Spinal cord (tissue), 10 donors: ENCODE measurements around the gene SLC7A5. TPM values are rescaled to one million over a fixed set of nuclear protein-coding genes. Genes with fewer than 3 reads are reported as not detected.
"Not testable (repeated sequence)": the region's sequence is repeated elsewhere in the genome, so short reads cannot be mapped to it uniquely, and the experiment has no call there.

Source experiments
- DNase-seq, 6 donors: peaks; one replicate each; pipeline versions ENCODE4 v3.0.0 to v3.0.0-alpha.2; 2013 to 2015; ENCODE audit warnings: low spot score in 6 of 6, low read depth in 4 of 6
- H3K27ac ChIP-seq: one replicate; pipeline ENCODE4 v1.5.1; 2013; ENCODE audit warnings: low read depth, low read length, control low read depth
- H3K27me3 ChIP-seq: one replicate; pipeline ENCODE4 v1.6.1; 2013; ENCODE audit warnings: low read length; ENCODE audit not compliant: control insufficient read depth, insufficient read depth
- H3K36me3 ChIP-seq: one replicate; pipeline ENCODE4 v1.6.1; 2013; ENCODE audit warnings: low read length; ENCODE audit not compliant: control insufficient read depth, insufficient read depth
- H3K4me1 ChIP-seq: one replicate; pipeline ENCODE4 v1.6.1; 2013; ENCODE audit warnings: low read length; ENCODE audit not compliant: control insufficient read depth, insufficient read depth
- H3K4me3 ChIP-seq: one replicate; pipeline ENCODE4 v1.5.1; 2013; ENCODE audit warnings: low read depth, low read length, control low read depth
- H3K9me3 ChIP-seq: one replicate; pipeline ENCODE4 v1.6.1; 2013; ENCODE audit warnings: low read length; ENCODE audit not compliant: control insufficient read depth, insufficient read depth
- WGBS: methylation state at CpG from one replicate; pipeline ENCODE4 v1.1.5; 2013; ENCODE audit warnings: missing lambda C conversion rate; ENCODE audit not compliant: insufficient coverage; 5-methylcytosine and 5-hydroxymethylcytosine counted together
- polyA plus RNA-seq, 2 donors: library from polyadenylated mRNA; unstranded; fragments of 120-200 nt; gene quantifications; one replicate each; pipeline ENCODE4 v1.2.1, GENCODE V29; 2013; ENCODE audit not compliant: insufficient read length in 2 of 2
- total RNA-seq, 2 donors: library from RNA; depleted of rRNA in 1 of 2; stranded (reverse); fragments of 120-200 nt in 1 of 2; fragments of >200 nt in 1 of 2; gene quantifications; one replicate each; pipeline versions ENCODE4 v1.2.3 to v1.2.4, GENCODE V29; 2013 to 2014
- donor health status: healthy.

Gene SLC7A5
- total and polyA plus RNA-seq, 4 donors, result 16.6 to 112 (median 65.4) TPM

DNA sequence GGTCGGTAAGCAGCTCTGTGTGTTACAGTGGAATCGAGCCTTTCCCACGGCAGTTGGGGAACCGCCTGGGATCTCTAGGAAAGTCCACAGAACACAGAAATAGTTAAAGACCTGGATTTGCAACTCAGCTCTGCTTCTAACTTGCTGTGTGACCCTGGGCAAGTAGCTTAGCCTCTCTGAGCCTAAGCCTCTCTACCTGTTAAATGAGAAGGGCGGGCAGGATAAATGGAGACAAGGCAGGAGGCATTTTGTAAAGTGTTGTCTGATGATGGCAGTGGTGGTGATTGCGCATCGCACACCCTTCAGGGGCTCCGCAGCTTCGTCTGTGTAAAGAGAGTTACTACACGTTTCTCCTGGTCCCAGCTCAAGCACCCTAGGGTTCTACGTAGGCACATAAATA is 38.8 kb upstream of the SLC7A5 start:
- WGBS, result 93% methylated on average over 10 of the region's 11 CpGs
- not testable (repeated sequence) for H3K4me1 ChIP-seq, DNase-seq, H3K9me3 ChIP-seq, H3K27me3 ChIP-seq, H3K36me3 ChIP-seq, H3K4me3 ChIP-seq, H3K27ac ChIP-seq

DNA sequence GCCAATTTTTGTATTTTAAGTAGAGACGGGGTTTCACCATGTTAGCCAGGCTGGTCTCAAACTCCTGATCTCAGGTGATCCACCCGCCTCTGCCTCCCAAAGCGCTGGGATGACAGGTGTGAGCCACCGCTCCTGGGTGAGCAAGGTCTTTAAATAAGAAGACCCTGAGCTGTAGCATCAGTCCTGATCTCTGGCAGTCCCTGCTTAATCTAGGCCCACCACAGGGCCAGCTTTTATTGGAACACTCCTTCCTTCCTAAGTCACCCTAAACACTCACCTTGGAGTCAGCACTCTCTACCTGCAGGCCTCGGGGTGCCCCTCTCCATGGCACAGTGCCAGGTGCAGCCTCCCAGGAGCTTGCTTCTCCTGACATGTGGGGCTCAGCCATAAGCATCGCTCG is 36.2 kb upstream of the SLC7A5 start:
- DNase-seq, H3K9me3 ChIP-seq, H3K27ac ChIP-seq, H3K4me1 ChIP-seq, H3K27me3 ChIP-seq, H3K4me3 ChIP-seq, H3K36me3 ChIP-seq: not testable (repeated sequence)
- 94% methylated on average over 7 of the region's 7 CpGs for WGBS

- H3K27me3 ChIP-seq, DNase-seq, H3K4me1 ChIP-seq, H3K4me3 ChIP-seq, H3K36me3 ChIP-seq, H3K27ac ChIP-seq, H3K9me3 ChIP-seq: not testable (repeated sequence)
- WGBS, result 100% methylated on average over 1 of the region's 5 CpGs
Observed at GRCh38 chr16:87904963-87905362, 35.7 kb upstream of the SLC7A5 start.

- not testable (repeated sequence) for H3K4me3 ChIP-seq, H3K27ac ChIP-seq, H3K4me1 ChIP-seq, DNase-seq, H3K36me3 ChIP-seq, H3K27me3 ChIP-seq, H3K9me3 ChIP-seq
- 88% methylated on average over 3 of the region's 12 CpGs for WGBS
Observed at GRCh38 chr16:87900489-87900888, 31.2 kb upstream of the SLC7A5 start.

GRCh38 chr16:87897521-87898505 is 28.5 kb upstream of the SLC7A5 start:
- no peak for DNase-seq
- Histone ChIP-seq H3K36me3 (no peaks in the 10 kb centered on the region), H3K27ac (no peak overlapping the region), H3K27me3 (no peaks in the 10 kb centered on the region), H3K4me1 (no peaks in the 10 kb centered on the region), H3K4me3 (no peak overlapping the region), H3K9me3 (no peaks in the 10 kb centered on the region)
- WGBS, result 78% methylated on average over 20 of the region's 20 CpGs

GRCh38 chr16:87896924-87897520 is 27.7 kb upstream of the SLC7A5 start:
- not testable (repeated sequence) for H3K4me3 ChIP-seq, H3K27me3 ChIP-seq, H3K4me1 ChIP-seq, H3K36me3 ChIP-seq, H3K27ac ChIP-seq, H3K9me3 ChIP-seq, DNase-seq
- 79% methylated on average over 16 of the region's 16 CpGs for WGBS

DNA sequence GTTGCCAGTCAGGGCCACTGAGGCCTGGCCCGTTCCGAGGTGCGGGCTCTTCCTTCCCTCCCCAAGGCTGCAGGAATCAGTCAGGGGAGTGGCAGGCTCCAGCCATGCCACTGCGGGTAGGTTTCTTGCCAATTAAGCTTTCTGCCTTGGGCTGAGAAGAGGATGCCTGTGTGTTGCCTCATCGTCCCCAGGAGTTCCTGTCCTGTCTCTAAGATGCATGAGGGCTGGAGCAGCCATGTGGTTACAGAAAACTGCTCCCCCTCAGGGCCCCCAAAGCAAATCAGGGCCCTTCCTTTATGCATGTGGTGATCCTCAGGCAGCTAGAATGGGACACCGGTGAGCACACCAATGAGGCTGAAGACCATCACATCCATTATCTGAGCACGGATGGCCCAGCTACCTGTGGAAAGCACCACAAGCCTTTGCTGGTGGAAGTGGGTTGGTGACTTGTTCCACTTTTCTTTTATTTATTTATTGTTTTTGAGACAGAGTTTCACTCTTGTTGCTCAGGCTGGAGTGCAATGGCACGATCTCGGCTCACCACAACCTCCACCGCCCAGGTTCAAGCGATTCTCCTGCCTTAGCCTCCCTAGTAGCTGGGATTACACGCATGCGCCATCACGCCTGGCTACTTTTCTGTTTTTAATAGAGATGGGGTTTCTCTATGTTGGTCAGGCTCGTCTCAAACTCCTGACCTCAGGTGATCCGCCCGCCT is 27.0 kb upstream of the SLC7A5 start:
- H3K27me3 ChIP-seq, H3K4me3 ChIP-seq, DNase-seq, H3K36me3 ChIP-seq, H3K9me3 ChIP-seq, H3K4me1 ChIP-seq, H3K27ac ChIP-seq: not testable (repeated sequence)
- WGBS, result 75% methylated on average over 7 of the region's 17 CpGs

- Histone ChIP-seq H3K9me3 (no peaks in the 10 kb centered on the region), H3K27me3 (no peaks in the 10 kb centered on the region), H3K4me3 (no peak overlapping the region), H3K36me3 (no peaks in the 10 kb centered on the region), H3K4me1 (no peaks in the 10 kb centered on the region), H3K27ac (no peak overlapping the region)
- 74% methylated on average over 7 of the region's 10 CpGs for WGBS
- DNase-seq, result no peak
Observed at GRCh38 chr16:87895641-87896141, 26.4 kb upstream of the SLC7A5 start.

- not testable (repeated sequence) for H3K4me3 ChIP-seq, H3K27me3 ChIP-seq, H3K4me1 ChIP-seq, H3K36me3 ChIP-seq, H3K9me3 ChIP-seq, H3K27ac ChIP-seq, DNase-seq
- WGBS, result 66% methylated on average over 4 of the region's 4 CpGs
Observed at GRCh38 chr16:87894005-87894404, 24.7 kb upstream of the SLC7A5 start.
